HepG2 (cell line): ENCODE measurements around the gene SPAG9. TPM values are rescaled to one million over a fixed set of nuclear protein-coding genes. Genes with fewer than 3 reads are reported as not detected.

Experiments used
- ATAC-seq: fragments of 200-7000 bp; cut with Tn5 transposase; 3 replicates; pipeline ENCODE4 v1.9.1; 2020; ENCODE audit warnings: mild to moderate bottlenecking, moderate library complexity
- BruUV-seq: library from RNA; stranded (reverse); fragments of 400-500 nt; replicated peaks from 2 replicates; lab custom pipeline; 2021; lab: Mats Ljungman, UMichigan
- CTCF ChIA-PET: fragments of 300-600 bp; formaldehyde crosslinking; extraction: SDS; loops from one replicate; lab custom pipeline; 2021; ENCODE audit warnings: low total read pairs, inconsistent platforms, low intra/inter-chr PET ratio; lab: Yijun Ruan, JAX
- POLR2A ChIA-PET: fragments of 350-600 bp; sonication (Branson Sonifier 250); formaldehyde crosslinking; loops from one replicate; lab custom pipeline; 2020; ENCODE audit warnings: antibody characterized with exemption, inconsistent platforms; lab: Yijun Ruan, JAX
- DNase-seq: peaks from one replicate; pipeline ENCODE4 v3.0.0-alpha.2; 2015; ENCODE audit warnings: low spot score
- FAIRE-seq: peaks from 3 replicates; lab custom pipeline; 2011; peaks lifted over from hg19 to GRCh38; lab: Jason Lieb, UNC
- H2AFZ ChIP-seq: one replicate; pipeline ENCODE4 v1.6.1; 2011; ENCODE audit warnings: low read length, inconsistent platforms
- H3K27ac ChIP-seq: fragments of 300-600 bp; 3 replicates; pipeline ENCODE4 v1.8.0; 2011; ENCODE audit warnings: mixed run types, mild to moderate bottlenecking, mixed read lengths, low read length, inconsistent platforms; ENCODE audit not compliant: insufficient read depth; ENCODE audit errors: extremely low read length
- H3K27me3 ChIP-seq, 2 experiments: fragments of 200-600 bp in 1 of 2; 2 replicates in 1 of 2; 3 replicates in 1 of 2; pipeline versions ENCODE4 v1.6.0 to v1.8.0; 2011; ENCODE audit warnings: low read length in 2 of 2, mild to moderate bottlenecking in 2 of 2, moderate library complexity in 2 of 2, inconsistent platforms in 1 of 2; ENCODE audit not compliant: insufficient read depth in 2 of 2, control insufficient read depth in 1 of 2
- H3K36me3 ChIP-seq, 2 experiments: fragments of 200-600 bp in 1 of 2; replicated peaks in 1 of 2; 2 replicates in 1 of 2; 3 replicates in 1 of 2; pipeline versions ENCODE4 v1.5.1 to v1.8.0; 2011; ENCODE audit warnings: low read length in 2 of 2, inconsistent platforms in 1 of 2; ENCODE audit not compliant: insufficient read depth in 2 of 2, control insufficient read depth in 1 of 2
- H3K4me1 ChIP-seq: 2 replicates; pipeline ENCODE4 v1.5.1; 2012; ENCODE audit warnings: low read length, inconsistent platforms; ENCODE audit not compliant: insufficient read depth
- H3K4me2 ChIP-seq: 2 replicates; pipeline ENCODE4 v1.6.0; 2011; ENCODE audit warnings: low read depth, low read length, inconsistent platforms
- H3K4me3 ChIP-seq, 3 experiments: fragments of 200-600 bp in 1 of 3; sonication (generic), shearing (Covaris generic) in 1 of 3; replicated peaks in 1 of 3; 2 replicates each; pipeline ENCODE4 v1.5.1; 2011 to 2016; ENCODE audit warnings: low read length in 3 of 3, inconsistent platforms in 2 of 3, low read depth in 2 of 3, mild to moderate bottlenecking in 2 of 3, control low read depth in 1 of 3, mixed read lengths in 1 of 3; ENCODE audit not compliant: insufficient read depth in 1 of 3
- H3K79me2 ChIP-seq: one replicate; pipeline ENCODE4 v1.6.1; 2011; ENCODE audit warnings: low read length, inconsistent platforms; ENCODE audit not compliant: insufficient read depth
- H3K9ac ChIP-seq: 2 replicates; pipeline ENCODE4 v1.6.0; 2011; ENCODE audit warnings: mild to moderate bottlenecking, low read depth, low read length, inconsistent platforms; ENCODE audit not compliant: insufficient read depth
- H3K9me3 ChIP-seq: 2 replicates; pipeline ENCODE4 v1.5.1; 2012; ENCODE audit warnings: mild to moderate bottlenecking, low read length
- H4K20me1 ChIP-seq: 2 replicates; pipeline ENCODE4 v1.6.0; 2011; ENCODE audit warnings: inconsistent platforms, mild to moderate bottlenecking, low read length, moderate library complexity; ENCODE audit not compliant: insufficient read depth
- AKAP8 ChIP-seq: sonication (generic); formaldehyde crosslinking; IDR thresholded peaks from 2 replicates; pipeline ENCODE4 v1.5.1; 2020; ENCODE audit warnings: mild to moderate bottlenecking, missing genetic modification reagents
- EHMT2 ChIP-seq: fragments of 200-600 bp; sonication (generic); IDR thresholded peaks from 2 replicates; pipeline ENCODE4 v1.7.0; 2017; ENCODE audit warnings: antibody characterized with exemption, low read depth, low read length, borderline replicate concordance
- HNRNPL ChIP-seq: fragments of 200-400 bp; formaldehyde crosslinking; IDR thresholded peaks from 2 replicates; pipeline ENCODE4 v1.6.1; 2017; ENCODE audit warnings: mild to moderate bottlenecking, low read depth, low read length
- KDM3A ChIP-seq: IDR thresholded peaks from 2 replicates; pipeline ENCODE4 v1.6.1; 2018; ENCODE audit warnings: low read depth, missing compliant biosample characterization
- KLF15 ChIP-seq: sonication (generic); formaldehyde crosslinking; IDR thresholded peaks from 2 replicates; pipeline ENCODE4 v1.8.1; 2023; ENCODE audit warnings: borderline replicate concordance, mild to moderate bottlenecking, inconsistent platforms, missing genetic modification reagents, mixed read lengths
- PHB2 ChIP-seq: fragments of 450-650 bp; IDR thresholded peaks from 2 replicates; pipeline ENCODE4 v1.6.1; 2018; ENCODE audit not compliant: partially characterized antibody
- SMARCC2 ChIP-seq: fragments of 450-650 bp; IDR thresholded peaks from 2 replicates; pipeline ENCODE4 v1.6.1; 2017; ENCODE audit warnings: antibody characterized with exemption, mild to moderate bottlenecking
- SSRP1 ChIP-seq: IDR thresholded peaks from 2 replicates; pipeline ENCODE4 v1.6.1; 2016; ENCODE audit warnings: control low read depth
- THYN1 ChIP-seq: sonication (generic); formaldehyde crosslinking; IDR thresholded peaks from 2 replicates; pipeline ENCODE4 v1.8.1; 2023; ENCODE audit warnings: low read depth, mild to moderate bottlenecking, moderate library complexity, missing genetic modification reagents, borderline replicate concordance
- ZMYM2 ChIP-seq: sonication (generic); formaldehyde crosslinking; IDR thresholded peaks from 2 replicates; pipeline ENCODE4 v1.8.0; 2022; ENCODE audit warnings: mild to moderate bottlenecking, missing genetic modification reagents
- ZNF224 ChIP-seq: sonication (generic); formaldehyde crosslinking; IDR thresholded peaks from 2 replicates; pipeline ENCODE4 v1.5.0; 2020; ENCODE audit warnings: mild to moderate bottlenecking, missing genetic modification reagents
- ZNF460 ChIP-seq: sonication (generic); formaldehyde crosslinking; IDR thresholded peaks from 2 replicates; pipeline ENCODE4 v1.5.1; 2020; ENCODE audit warnings: missing genetic modification reagents, mild to moderate bottlenecking, borderline replicate concordance
- WGBS: methylation state at CpG from one replicate; pipeline ENCODE4 v1.1.6; 2017; ENCODE audit warnings: low lambda C conversion rate; 5-methylcytosine and 5-hydroxymethylcytosine counted together
- in situ Hi-C: cut with HindIII; loops from 2 replicates; pipeline ENCODE4 v1.10.0; 2017; ENCODE audit warnings: low pct_unique_long_range_greater_than_20kb; ENCODE audit not compliant: extremely low pct_ligation_motif_present
- intact Hi-C: fragments of 100-400 bp; cut with micrococcal nuclease; formaldehyde crosslinking; loops from one replicate; pipeline ENCODE4 v1.10.0; 2022; ENCODE audit not compliant: unreplicated experiment
- polyA plus RNA-seq, 8 experiments: library from polyadenylated mRNA; depleted of rRNA in 3 of 8; stranded (reverse) in 7 of 8; unstranded in 1 of 8; fragments of >200 nt; fragmentation: Illumina TruSeq in 4 of 8; extraction: Trizol in 4 of 8; gene quantifications; 2 replicates each; pipeline versions ENCODE4 v1.2.1 to v1.2.3, GENCODE V29; 2011 to 2016; ENCODE audit warnings: low read depth in 4 of 8, missing spikeins in 1 of 8, mixed read lengths in 1 of 8; ENCODE audit not compliant: insufficient read depth in 1 of 8
- total RNA-seq, 5 experiments: library from RNA; depleted of rRNA; stranded (reverse); fragments of >200 nt; fragmentation: Illumina TruSeq; extraction: Trizol; gene quantifications; 2 replicates each; pipeline ENCODE4 v1.2.3, GENCODE V29; 2016; ENCODE audit warnings: low read depth in 1 of 5
- TF ChIP-seq, protein P1 (sequence below): sonication (generic); formaldehyde crosslinking; IDR thresholded peaks from 2 replicates; pipeline ENCODE4 v1.5.0; 2020; ENCODE audit warnings: missing genetic modification reagents
- TF ChIP-seq, protein P2 (sequence below): sonication (generic); formaldehyde crosslinking; IDR thresholded peaks from 2 replicates; pipeline ENCODE4 v1.8.1; 2022; ENCODE audit warnings: mild to moderate bottlenecking, missing genetic modification reagents

Gene SPAG9
- total and polyA plus RNA-seq, 2 of the 13 experiments (the other 11 are each of a cell fraction or from before 2014, with no cell fraction given) = 43.2 to 78.6 TPM

DNA sequence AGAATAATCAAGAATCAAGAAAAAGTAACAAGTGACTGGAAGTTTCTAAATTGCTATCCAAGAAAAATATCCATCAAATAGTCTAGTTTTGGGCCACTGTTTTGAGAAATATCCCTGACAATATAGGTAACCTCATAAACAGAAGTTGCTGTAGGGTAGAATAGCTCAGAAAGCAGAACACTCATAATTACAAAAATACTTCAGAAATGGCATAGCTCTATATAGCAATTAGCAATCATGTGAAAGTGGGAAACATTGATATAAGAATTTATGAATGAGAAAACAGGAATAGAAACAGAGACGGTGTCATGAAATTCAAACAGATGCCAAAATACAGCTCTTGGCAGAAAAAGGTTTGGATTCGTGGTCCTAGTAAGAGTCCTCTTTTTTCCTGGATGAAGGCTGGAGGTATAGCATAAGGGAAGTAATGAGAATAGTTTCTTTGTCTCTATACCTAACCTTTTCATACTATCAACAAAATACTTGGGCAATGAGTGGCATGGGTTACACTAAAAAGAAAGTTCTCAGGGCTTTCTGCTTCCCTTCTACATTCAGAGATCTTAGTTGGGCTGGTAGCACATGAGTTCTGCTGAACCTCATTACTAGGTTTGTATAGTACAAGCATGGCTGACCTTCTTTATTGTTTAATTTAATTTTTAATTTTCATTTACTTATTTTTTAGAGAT lies 33.5 kb downstream of the SPAG9 start:
- in situ Hi-C loops = no loop called here
- Histone ChIP-seq H3K4me2 (no peak overlapping the region), H3K79me2 (peaks cover 68% of the 10 kb centered on the region), H3K27me3 (no peaks in the 10 kb centered on the region), H3K4me1 (peaks cover 20% of the 10 kb centered on the region; the same call in 1 of the 2 replicates), H3K9me3 (no peaks in the 10 kb centered on the region), H3K27ac (no peak overlapping the region), H3K9ac (no peak overlapping the region), H4K20me1 (no peaks in the 10 kb centered on the region; the same call in 1 of the 2 replicates), H2AFZ (no peak overlapping the region), H3K36me3 (peaks cover 1 to 5% of the 10 kb centered on the region in 2 experiments; a peak in 4 of 5 replicates), H3K4me3 (no peak overlapping the region)
- POLR2A ChIA-PET = no interaction called here
- ATAC-seq (no peak), DNase-seq (no peak), FAIRE-seq (no peak)
- intact Hi-C loops = no loop called here
- no peak for TF ChIP-seq SMARCC2
- CTCF ChIA-PET = no interaction called here
- 96% methylated on average over 2 of the region's 2 CpGs for WGBS
- no TSS peak for BruUV-seq

DNA sequence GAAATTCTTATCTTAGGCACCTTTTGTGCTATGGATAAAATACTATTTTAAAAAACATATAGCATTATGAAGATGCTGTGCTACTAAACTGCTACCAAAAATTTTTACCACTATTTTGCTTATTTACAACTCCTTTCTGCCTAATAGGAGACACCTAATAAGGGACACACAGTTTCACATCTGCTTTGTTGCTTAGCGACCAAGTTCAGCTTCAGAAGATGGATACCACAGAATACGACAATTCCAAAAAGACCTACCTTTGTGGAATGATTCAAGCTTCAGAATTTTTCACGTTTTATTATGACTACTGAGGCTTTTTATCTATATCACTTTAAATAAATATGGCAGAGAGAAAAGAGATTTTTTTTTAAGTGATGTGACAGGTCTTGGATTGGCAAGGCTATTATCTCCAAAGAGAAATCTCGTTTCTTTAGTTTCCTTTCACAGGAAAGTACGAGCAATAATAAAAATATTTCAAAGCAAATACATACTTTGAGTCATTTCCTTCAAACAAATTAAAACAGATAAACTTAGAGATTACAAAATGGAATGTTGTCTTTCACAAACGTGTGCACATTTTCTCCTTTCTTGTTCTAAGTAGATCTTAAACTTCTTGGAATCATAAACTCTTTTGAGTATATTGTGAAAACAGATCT lies 35.4 kb downstream of the SPAG9 start:
- H3K9ac ChIP-seq = no peak overlapping the region
- no peak overlapping the region for H3K27ac ChIP-seq
- 92% methylated on average over 6 of the region's 6 CpGs for WGBS
- H3K79me2 ChIP-seq = peaks cover 55% of the 10 kb centered on the region
- no peak for DNase-seq
- no peaks in the 10 kb centered on the region; a peak in 2 of 5 replicates for H3K36me3 ChIP-seq
- CTCF ChIA-PET = no interaction called here
- H3K9me3 ChIP-seq = no peaks in the 10 kb centered on the region
- FAIRE-seq = no peak
- POLR2A ChIA-PET = no interaction called here
- H4K20me1 ChIP-seq = no peaks in the 10 kb centered on the region
- no peak overlapping the region for H2AFZ ChIP-seq
- no peak for ATAC-seq
- no TSS peak for BruUV-seq
- no peak overlapping the region for H3K4me3 ChIP-seq
- in situ Hi-C loops = no loop called here
- intact Hi-C loops = no loop called here
- no peak overlapping the region for H3K4me2 ChIP-seq
- H3K27me3 ChIP-seq = no peaks in the 10 kb centered on the region
- peaks cover 6% of the 10 kb centered on the region; the same call in 1 of the 2 replicates for H3K4me1 ChIP-seq
- TF ChIP-seq KDM3A (CRISPR knock-in tag) (no peak), ZNF224 (no peak), AKAP8 (CRISPR knock-in tag) (no peak), SSRP1 (CRISPR knock-in tag) (no peak), PHB2 (no peak), EHMT2 (no peak), KLF15 (no peak), ZNF460 (CRISPR knock-in tag) (no peak), HNRNPL (no peak), ZMYM2 (CRISPR knock-in tag) (no peak), THYN1 (CRISPR knock-in tag) (no peak)
- TF ChIP-seq, protein P1, sequence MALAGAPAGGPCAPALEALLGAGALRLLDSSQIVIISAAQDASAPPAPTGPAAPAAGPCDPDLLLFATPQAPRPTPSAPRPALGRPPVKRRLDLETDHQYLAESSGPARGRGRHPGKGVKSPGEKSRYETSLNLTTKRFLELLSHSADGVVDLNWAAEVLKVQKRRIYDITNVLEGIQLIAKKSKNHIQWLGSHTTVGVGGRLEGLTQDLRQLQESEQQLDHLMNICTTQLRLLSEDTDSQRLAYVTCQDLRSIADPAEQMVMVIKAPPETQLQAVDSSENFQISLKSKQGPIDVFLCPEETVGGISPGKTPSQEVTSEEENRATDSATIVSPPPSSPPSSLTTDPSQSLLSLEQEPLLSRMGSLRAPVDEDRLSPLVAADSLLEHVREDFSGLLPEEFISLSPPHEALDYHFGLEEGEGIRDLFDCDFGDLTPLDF (CRISPR knock-in tag) = no peak
- TF ChIP-seq, protein P2, sequence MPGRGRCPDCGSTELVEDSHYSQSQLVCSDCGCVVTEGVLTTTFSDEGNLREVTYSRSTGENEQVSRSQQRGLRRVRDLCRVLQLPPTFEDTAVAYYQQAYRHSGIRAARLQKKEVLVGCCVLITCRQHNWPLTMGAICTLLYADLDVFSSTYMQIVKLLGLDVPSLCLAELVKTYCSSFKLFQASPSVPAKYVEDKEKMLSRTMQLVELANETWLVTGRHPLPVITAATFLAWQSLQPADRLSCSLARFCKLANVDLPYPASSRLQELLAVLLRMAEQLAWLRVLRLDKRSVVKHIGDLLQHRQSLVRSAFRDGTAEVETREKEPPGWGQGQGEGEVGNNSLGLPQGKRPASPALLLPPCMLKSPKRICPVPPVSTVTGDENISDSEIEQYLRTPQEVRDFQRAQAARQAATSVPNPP (CRISPR knock-in tag) = no peak
